ENCODE data around the gene GZF1. TPM values are rescaled to one million over a fixed set of nuclear protein-coding genes. Genes with fewer than 3 reads are reported as not detected.

Gene GZF1
- total and polyA plus RNA-seq, 3 experiments from 2014 or later, result 3.8 to 12.5 (median 11.9) TPM

DNA sequence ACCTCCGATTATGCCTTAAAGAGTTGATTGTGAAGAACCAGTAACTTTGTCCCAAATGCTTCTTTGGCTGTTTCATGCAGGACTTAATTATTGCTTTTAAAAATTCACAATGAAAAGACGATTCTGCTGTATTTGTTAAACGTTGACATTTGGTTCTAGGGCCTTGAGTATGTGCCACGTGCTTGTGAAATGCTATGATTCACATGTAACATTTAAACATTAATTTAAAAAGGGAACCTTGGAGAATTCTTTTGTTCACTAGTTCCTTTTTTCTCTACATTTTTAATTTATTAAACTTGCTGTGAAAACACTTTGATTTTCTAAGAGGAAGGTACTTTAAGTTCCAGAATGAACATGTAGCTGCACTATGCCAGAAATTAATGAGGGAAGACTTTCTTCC lies 9.5 kb downstream of the GZF1 start:
- no peaks in the 10 kb centered on the region for H3K27me3 ChIP-seq (ENCODE audit: insufficient read depth, low read length, poor library complexity, severe bottlenecking)
- peaks cover 12% of the 10 kb centered on the region for H3K4me1 ChIP-seq (ENCODE audit: insufficient read depth, low read length)
- CTCF ChIA-PET, result interaction anchor here (1.9 kb wide), 1 partner anchor 22 kb away, joined by 9 read pairs; no protein-coding TSS in a partner anchor
- no peak for DNase-seq
- peak overlapping the region in 1 of 8 donors; percentile 68 for H3K27ac Mint-ChIP-seq
- H3K27me3 Mint-ChIP-seq, result no peaks in the 10 kb centered on the region
- H3K4me3 ChIP-seq (ENCODE audit: low read length), result no peak overlapping the region
- H3K36me3 Mint-ChIP-seq, result peaks cover 0 to 89% (median 30%) of the 10 kb centered on the region in 3 donors
- H3K27ac ChIP-seq (ENCODE audit: low read depth, low read length), result no peak overlapping the region
- POLR2A ChIA-PET, result no interaction called here
- H3K9me3 Mint-ChIP-seq, result no peaks in the 10 kb centered on the region
- H3K4me3 Mint-ChIP-seq, result no peak overlapping the region
- peaks cover 9 to 18% (median 13%) of the 10 kb centered on the region in 3 donors for H3K4me1 Mint-ChIP-seq
- H3K9me3 ChIP-seq (ENCODE audit: low read length), result no peaks in the 10 kb centered on the region
- peaks cover 23% of the 10 kb centered on the region for H3K36me3 ChIP-seq (ENCODE audit: insufficient read depth, low read length)

DNA sequence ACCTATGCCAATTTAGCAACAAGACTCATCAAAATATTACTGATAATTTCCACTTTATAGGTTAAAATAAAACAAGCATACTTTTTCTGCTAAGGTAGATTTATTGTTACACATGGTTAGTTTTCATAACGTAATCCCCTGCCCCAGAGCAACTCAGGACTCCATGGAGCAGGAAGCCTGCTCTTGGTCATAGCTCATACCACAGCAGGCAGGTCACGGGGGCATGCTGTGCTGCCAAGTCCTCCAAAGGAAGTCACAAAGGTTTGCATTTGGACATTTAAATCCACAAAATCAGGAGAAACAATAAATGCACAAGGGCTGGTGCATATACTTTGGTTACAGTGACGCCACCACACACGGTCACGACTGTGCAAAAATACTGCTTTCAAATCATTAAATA lies 12.5 kb downstream of the GZF1 start:
- H3K9me3 ChIP-seq (ENCODE audit: low read length), result no peaks in the 10 kb centered on the region
- H3K27me3 Mint-ChIP-seq, result no peaks in the 10 kb centered on the region
- H3K36me3 Mint-ChIP-seq, result peaks cover 0 to 84% (median 35%) of the 10 kb centered on the region in 3 donors
- H3K27ac ChIP-seq (ENCODE audit: low read depth, low read length), result no peak overlapping the region
- no peaks in the 10 kb centered on the region for H3K4me1 Mint-ChIP-seq
- no peak for DNase-seq
- H3K4me3 Mint-ChIP-seq, result no peak overlapping the region
- H3K27ac Mint-ChIP-seq, result peak overlapping the region in 2 of 8 donors; percentile 33 to 42
- peaks cover 15% of the 10 kb centered on the region for H3K36me3 ChIP-seq (ENCODE audit: insufficient read depth, low read length)
- no peaks in the 10 kb centered on the region for H3K4me1 ChIP-seq (ENCODE audit: insufficient read depth, low read length)
- ChIA-PET CTCF (interaction anchor here (1.6 kb wide), 1 partner anchor 24 kb away, joined by 3 read pairs; no protein-coding TSS in a partner anchor), POLR2A (no interaction called here)
- no peaks in the 10 kb centered on the region for H3K27me3 ChIP-seq (ENCODE audit: insufficient read depth, low read length, poor library complexity, severe bottlenecking)
- H3K9me3 Mint-ChIP-seq, result no peaks in the 10 kb centered on the region
- no peak overlapping the region for H3K4me3 ChIP-seq (ENCODE audit: low read length)

GRCh38 chr20:23375827-23376226 lies 13.8 kb downstream of the GZF1 start:
- no peak for DNase-seq
- POLR2A ChIA-PET, result no interaction called here
- H3K36me3 ChIP-seq (ENCODE audit: insufficient read depth, low read length), result peaks cover 11% of the 10 kb centered on the region
- Mint-ChIP-seq H3K4me1 (no peaks in the 10 kb centered on the region), H3K27me3 (no peaks in the 10 kb centered on the region), H3K27ac (peak overlapping the region in 4 of 8 donors; percentile 11 to 77 (median 32)), H3K4me3 (no peak overlapping the region), H3K36me3 (peaks cover 0 to 83% (median 26%) of the 10 kb centered on the region in 3 donors), H3K9me3 (no peaks in the 10 kb centered on the region)
- no peaks in the 10 kb centered on the region for H3K4me1 ChIP-seq (ENCODE audit: insufficient read depth, low read length)
- CTCF ChIA-PET, result interaction anchor here (1.6 kb wide), 1 partner anchor 22 kb away, joined by 3 read pairs; no protein-coding TSS in a partner anchor
- no peak overlapping the region for H3K4me3 ChIP-seq (ENCODE audit: low read length)
- H3K27me3 ChIP-seq (ENCODE audit: insufficient read depth, low read length, poor library complexity, severe bottlenecking), result no peaks in the 10 kb centered on the region
- no peak overlapping the region for H3K27ac ChIP-seq (ENCODE audit: low read depth, low read length)
- H3K9me3 ChIP-seq (ENCODE audit: low read length), result no peaks in the 10 kb centered on the region

DNA sequence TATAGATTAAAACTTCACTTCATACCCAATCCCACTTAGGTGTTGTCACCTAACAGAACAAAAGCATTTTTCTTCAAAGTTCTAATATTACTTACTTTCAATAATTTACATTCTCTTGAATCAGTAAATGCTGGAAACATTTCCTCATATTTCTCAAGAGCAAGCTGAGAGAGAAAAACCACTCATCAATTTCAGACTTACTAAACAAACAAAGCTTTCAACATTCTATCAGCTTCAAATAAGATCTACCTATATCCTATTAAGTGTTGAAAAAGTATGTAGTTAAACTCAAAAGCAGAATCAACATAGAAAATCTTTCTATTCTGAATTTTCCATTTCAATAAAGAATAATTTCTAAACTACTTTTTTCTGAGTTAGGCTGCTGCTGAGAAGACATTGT lies 17.8 kb downstream of the GZF1 start:
- POLR2A ChIA-PET, result no interaction called here
- no peaks in the 10 kb centered on the region for H3K27me3 ChIP-seq (ENCODE audit: insufficient read depth, low read length, poor library complexity, severe bottlenecking)
- no peak overlapping the region for H3K27ac Mint-ChIP-seq
- H3K9me3 Mint-ChIP-seq, result no peaks in the 10 kb centered on the region
- H3K9me3 ChIP-seq (ENCODE audit: low read length), result no peaks in the 10 kb centered on the region
- H3K36me3 Mint-ChIP-seq, result peaks cover 5 to 72% (median 26%) of the 10 kb centered on the region in 3 donors
- DNase-seq, result no peak
- no peak overlapping the region for H3K4me3 ChIP-seq (ENCODE audit: low read length)
- no peaks in the 10 kb centered on the region for H3K4me1 Mint-ChIP-seq
- H3K4me3 Mint-ChIP-seq, result no peak overlapping the region
- CTCF ChIA-PET, result interaction anchor here (2.4 kb wide), 1 partner anchor 11 kb away, joined by 7 read pairs; no protein-coding TSS in a partner anchor
- no peaks in the 10 kb centered on the region for H3K36me3 ChIP-seq (ENCODE audit: insufficient read depth, low read length)
- H3K4me1 ChIP-seq (ENCODE audit: insufficient read depth, low read length), result no peaks in the 10 kb centered on the region
- H3K27ac ChIP-seq (ENCODE audit: low read depth, low read length), result no peak overlapping the region
- no peaks in the 10 kb centered on the region for H3K27me3 Mint-ChIP-seq

GRCh38 chr20:23381876-23382275 lies 19.9 kb downstream of the GZF1 start:
- Histone ChIP-seq H3K4me1 (ENCODE audit: insufficient read depth, low read length) (no peaks in the 10 kb centered on the region), H3K36me3 (ENCODE audit: insufficient read depth, low read length) (no peaks in the 10 kb centered on the region), H3K27ac (ENCODE audit: low read depth, low read length) (no peak overlapping the region), H3K9me3 (ENCODE audit: low read length) (no peaks in the 10 kb centered on the region), H3K4me3 (ENCODE audit: low read length) (no peak overlapping the region), H3K27me3 (ENCODE audit: insufficient read depth, low read length, poor library complexity, severe bottlenecking) (no peaks in the 10 kb centered on the region)
- Mint-ChIP-seq H3K9me3 (no peaks in the 10 kb centered on the region), H3K4me1 (peaks cover 3 to 9% (median 7%) of the 10 kb centered on the region in 3 donors), H3K27ac (no peak overlapping the region), H3K4me3 (no peak overlapping the region), H3K27me3 (no peaks in the 10 kb centered on the region), H3K36me3 (peaks cover 5 to 67% (median 18%) of the 10 kb centered on the region in 3 donors)
- POLR2A ChIA-PET, result no interaction called here
- CTCF ChIA-PET, result interaction anchor here (2.4 kb wide), 1 partner anchor 9 kb away, joined by 7 read pairs; no protein-coding TSS in a partner anchor
- DNase-seq, result no peak

GRCh38 chr20:23386304-23387117 lies 24.5 kb downstream of the GZF1 start:
- H3K36me3 Mint-ChIP-seq, result peaks cover 5 to 74% (median 23%) of the 10 kb centered on the region in 3 donors

GRCh38 chr20:23387118-23387443 lies 25.1 kb downstream of the GZF1 start:
- H3K4me3 ChIP-seq (ENCODE audit: low read length), result no peak overlapping the region
- H3K27ac ChIP-seq (ENCODE audit: low read depth, low read length), result no peak overlapping the region
- DNase-seq, result no peak
- Mint-ChIP-seq H3K9me3 (no peaks in the 10 kb centered on the region), H3K4me3 (no peak overlapping the region), H3K36me3 (peaks cover 5 to 76% (median 23%) of the 10 kb centered on the region in 3 donors), H3K27ac (no peak overlapping the region), H3K27me3 (no peaks in the 10 kb centered on the region), H3K4me1 (peaks cover 3 to 14% (median 10%) of the 10 kb centered on the region in 3 donors)
- ChIA-PET POLR2A (no interaction called here), CTCF (no interaction called here)
- no peaks in the 10 kb centered on the region for H3K9me3 ChIP-seq (ENCODE audit: low read length)
- H3K36me3 ChIP-seq (ENCODE audit: insufficient read depth, low read length), result no peaks in the 10 kb centered on the region
- no peaks in the 10 kb centered on the region for H3K4me1 ChIP-seq (ENCODE audit: insufficient read depth, low read length)
- no peaks in the 10 kb centered on the region for H3K27me3 ChIP-seq (ENCODE audit: insufficient read depth, low read length, poor library complexity, severe bottlenecking)

More at GRCh38 chr20:23386304-23387117, 24.5 kb downstream of the GZF1 start:
- no peaks in the 10 kb centered on the region for H3K9me3 ChIP-seq (ENCODE audit: low read length)
- Mint-ChIP-seq H3K27ac (peak overlapping the region in 1 of 8 donors; percentile 47), H3K9me3 (no peaks in the 10 kb centered on the region), H3K4me3 (no peak overlapping the region), H3K27me3 (no peaks in the 10 kb centered on the region), H3K4me1 (peaks cover 3 to 14% (median 10%) of the 10 kb centered on the region in 3 donors)
- no peak overlapping the region for H3K4me3 ChIP-seq (ENCODE audit: low read length)
- no peak for DNase-seq
- no peaks in the 10 kb centered on the region for H3K27me3 ChIP-seq (ENCODE audit: insufficient read depth, low read length, poor library complexity, severe bottlenecking)
- H3K4me1 ChIP-seq (ENCODE audit: insufficient read depth, low read length), result no peaks in the 10 kb centered on the region
- H3K36me3 ChIP-seq (ENCODE audit: insufficient read depth, low read length), result no peaks in the 10 kb centered on the region
- H3K27ac ChIP-seq (ENCODE audit: low read depth, low read length), result no peak overlapping the region
- POLR2A ChIA-PET, result no interaction called here
- CTCF ChIA-PET, result no interaction called here

DNA sequence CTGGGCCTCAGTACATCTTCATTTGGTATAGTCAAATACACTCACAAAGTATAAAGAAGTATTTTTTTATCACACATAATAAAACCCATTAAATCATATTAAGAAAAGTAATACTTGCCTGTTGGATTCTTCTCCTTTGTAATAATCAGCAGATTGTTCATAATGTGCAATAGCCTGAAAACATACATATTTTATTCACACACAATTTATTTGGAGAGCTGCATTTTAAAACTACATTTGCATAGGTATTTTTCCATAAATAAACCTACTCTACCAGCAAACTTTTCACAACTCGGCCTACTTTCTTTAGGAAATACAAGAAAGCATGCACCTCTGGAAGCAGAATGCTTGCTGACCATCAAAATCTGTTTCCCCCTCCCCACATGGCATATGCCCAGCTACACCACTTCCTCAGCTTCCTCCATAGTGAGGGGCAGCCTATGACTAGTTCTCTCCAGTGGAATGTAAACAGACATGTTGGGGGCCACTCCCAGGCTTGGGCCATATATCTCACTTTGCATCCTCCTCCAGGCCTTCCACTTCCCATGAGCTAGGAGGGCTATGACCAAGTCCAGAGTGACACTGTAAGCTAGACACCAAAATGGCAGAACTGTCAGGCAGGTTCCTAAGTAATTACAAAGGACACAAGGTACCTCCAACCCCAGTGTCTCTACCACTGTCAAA lies 28.3 kb downstream of the GZF1 start:
- H3K27ac ChIP-seq (ENCODE audit: low read depth, low read length), result no peak overlapping the region
- no peak overlapping the region for H3K4me3 Mint-ChIP-seq
- no peak for DNase-seq
- ChIA-PET CTCF (interaction anchor here (1.6 kb wide), 1 partner anchor 10 kb away, joined by 7 read pairs; no protein-coding TSS in a partner anchor), POLR2A (no interaction called here)
- no peaks in the 10 kb centered on the region for H3K9me3 ChIP-seq (ENCODE audit: low read length)
- H3K4me1 ChIP-seq (ENCODE audit: insufficient read depth, low read length), result no peaks in the 10 kb centered on the region
- peaks cover 1 to 11% (median 10%) of the 10 kb centered on the region in 3 donors for H3K4me1 Mint-ChIP-seq
- no peaks in the 10 kb centered on the region for H3K9me3 Mint-ChIP-seq
- H3K36me3 ChIP-seq (ENCODE audit: insufficient read depth, low read length), result peaks cover 21% of the 10 kb centered on the region
- no peaks in the 10 kb centered on the region for H3K27me3 ChIP-seq (ENCODE audit: insufficient read depth, low read length, poor library complexity, severe bottlenecking)
- peak overlapping the region in 2 of 8 donors; percentile 71 to 87 for H3K27ac Mint-ChIP-seq
- H3K27me3 Mint-ChIP-seq, result no peaks in the 10 kb centered on the region
- H3K4me3 ChIP-seq (ENCODE audit: low read length), result no peak overlapping the region
- peaks cover 7 to 80% (median 36%) of the 10 kb centered on the region in 3 donors for H3K36me3 Mint-ChIP-seq

All from CD8-positive, alpha-beta memory T cell (primary cell).